HG02938 (cell line): ENCODE data around the gene ADCY1.

Experiments used
- ATAC-seq: cut with Tn5 transposase; IDR thresholded peaks from one replicate; pipeline ENCODE4 v1.9.1; 2021; ENCODE audit warnings: mild to moderate bottlenecking, moderate library complexity; ENCODE audit not compliant: unreplicated experiment

Gene ADCY1

DNA sequence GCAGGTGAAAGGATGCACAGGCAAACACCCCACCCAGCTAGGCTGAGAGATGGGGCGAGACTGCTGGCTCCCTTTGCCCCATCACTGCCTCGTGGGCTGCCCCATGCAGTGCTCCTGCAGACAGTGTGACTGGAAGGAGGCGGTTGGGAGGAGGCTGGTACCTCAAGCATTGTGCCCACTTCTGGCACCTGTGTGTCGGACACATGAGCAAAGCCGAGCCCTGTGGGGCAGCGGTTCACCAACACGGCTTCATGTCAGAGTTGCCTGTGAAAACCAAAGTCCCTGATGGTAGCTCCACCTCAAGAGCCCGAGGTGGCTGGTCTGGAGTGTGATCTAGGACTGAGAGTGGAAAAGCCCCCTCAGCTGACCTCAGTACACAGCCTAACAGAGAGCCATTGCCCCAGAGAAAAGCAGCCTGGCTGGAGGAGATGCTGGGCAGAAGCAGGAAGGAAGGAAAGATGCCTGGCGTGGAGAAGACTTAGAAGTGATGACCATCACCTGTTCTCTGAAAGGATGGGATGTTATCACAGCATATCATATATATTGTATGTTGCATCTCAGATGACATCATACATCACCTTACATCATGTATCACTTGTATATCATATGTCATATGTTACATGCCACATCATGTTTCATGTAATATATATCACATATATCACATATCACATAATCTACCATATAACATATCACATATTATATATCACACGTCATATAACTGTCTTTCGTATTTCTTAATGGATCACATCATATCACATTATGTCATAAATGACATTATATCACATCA is 75.6 kb downstream of the ADCY1 start:
- ATAC-seq: no peak

DNA sequence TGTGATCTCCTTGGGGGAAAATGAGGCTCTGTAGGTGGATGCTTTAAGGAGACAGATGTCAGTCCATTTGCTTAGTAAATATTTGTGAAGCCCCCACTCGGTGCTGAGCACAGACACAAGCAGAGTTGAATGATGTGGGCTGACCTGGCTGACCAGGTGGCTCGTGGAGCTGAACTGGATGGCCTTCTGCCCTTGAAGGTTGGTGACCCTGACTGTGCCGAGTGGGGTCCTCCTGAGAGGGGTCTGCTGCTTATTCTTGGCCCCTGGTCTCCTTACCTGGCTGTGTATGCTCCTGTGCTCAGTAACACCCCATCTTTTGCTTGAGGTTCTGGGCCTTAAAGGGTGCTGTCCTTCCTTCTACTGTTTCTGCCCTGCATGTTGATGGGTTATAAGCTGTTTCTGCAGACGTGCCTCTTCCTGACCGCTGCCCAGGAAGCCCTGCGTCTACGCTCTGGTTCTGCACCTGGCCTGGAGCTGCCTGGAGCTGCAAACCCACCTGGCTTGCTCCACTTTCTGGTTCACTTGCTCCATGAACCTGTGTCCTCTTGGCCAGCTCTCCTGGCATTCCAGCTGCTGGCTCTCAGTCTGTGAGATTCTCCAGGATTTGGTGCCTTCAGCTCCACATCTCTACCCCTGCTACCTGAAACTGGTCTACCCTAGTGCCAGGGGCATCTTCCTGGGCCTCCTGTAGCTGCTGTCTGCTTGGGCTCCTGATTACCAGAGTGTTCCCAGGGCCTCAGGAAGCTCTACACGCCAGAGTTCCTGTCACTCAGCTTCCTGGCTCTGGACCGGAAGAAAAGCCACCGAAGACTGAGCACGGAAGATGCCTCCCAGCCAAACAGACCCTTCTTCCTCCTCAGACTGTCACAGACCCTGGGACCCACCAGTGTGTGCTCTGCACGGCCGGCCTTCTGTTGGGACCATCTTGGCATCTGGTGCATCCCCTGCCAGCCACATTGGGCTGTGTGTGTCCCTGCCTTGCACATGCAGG is 76.5 kb downstream of the ADCY1 start:
- no peak for ATAC-seq

DNA sequence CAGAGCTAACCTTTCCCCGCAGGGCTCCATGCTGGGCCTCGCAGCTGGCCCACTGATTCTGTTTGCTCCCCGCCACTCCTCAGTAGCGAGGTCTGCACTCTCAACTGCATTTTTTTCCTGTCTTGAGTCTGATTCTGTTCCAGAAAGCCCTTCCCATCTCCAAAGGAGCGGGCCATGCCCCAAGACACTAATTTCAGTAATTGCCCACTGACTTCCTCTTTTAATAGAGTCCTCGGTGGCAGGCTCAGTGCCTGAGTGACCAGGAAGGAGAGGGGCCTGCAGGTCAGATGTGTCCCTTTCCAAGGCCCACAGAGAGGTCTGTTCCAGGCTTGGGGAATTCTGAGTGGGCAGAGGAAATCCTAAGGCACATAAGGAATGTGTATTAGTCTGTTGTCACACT is 77.4 kb downstream of the ADCY1 start:
- ATAC-seq: no peak

DNA sequence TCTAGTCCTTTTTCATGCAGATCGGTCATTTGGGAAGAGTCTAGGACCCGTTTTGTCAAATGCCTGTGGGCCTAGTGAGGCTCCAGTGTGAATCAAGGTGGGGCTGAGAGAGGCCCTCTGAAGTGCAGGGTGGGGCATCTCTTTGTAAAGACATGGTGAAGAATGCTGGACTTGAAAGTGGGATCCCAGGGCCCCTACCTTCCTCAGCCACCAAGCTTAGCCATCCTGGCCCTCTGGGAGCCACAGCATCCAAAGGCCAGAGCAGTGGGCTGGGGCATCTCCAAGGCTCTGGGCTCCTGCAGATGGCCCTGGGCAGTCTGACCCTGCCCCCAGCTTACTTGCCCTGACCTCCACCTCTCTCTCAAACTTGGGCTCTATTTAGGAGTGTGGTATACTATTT is 78.5 kb downstream of the ADCY1 start:
- ATAC-seq: no peak

DNA sequence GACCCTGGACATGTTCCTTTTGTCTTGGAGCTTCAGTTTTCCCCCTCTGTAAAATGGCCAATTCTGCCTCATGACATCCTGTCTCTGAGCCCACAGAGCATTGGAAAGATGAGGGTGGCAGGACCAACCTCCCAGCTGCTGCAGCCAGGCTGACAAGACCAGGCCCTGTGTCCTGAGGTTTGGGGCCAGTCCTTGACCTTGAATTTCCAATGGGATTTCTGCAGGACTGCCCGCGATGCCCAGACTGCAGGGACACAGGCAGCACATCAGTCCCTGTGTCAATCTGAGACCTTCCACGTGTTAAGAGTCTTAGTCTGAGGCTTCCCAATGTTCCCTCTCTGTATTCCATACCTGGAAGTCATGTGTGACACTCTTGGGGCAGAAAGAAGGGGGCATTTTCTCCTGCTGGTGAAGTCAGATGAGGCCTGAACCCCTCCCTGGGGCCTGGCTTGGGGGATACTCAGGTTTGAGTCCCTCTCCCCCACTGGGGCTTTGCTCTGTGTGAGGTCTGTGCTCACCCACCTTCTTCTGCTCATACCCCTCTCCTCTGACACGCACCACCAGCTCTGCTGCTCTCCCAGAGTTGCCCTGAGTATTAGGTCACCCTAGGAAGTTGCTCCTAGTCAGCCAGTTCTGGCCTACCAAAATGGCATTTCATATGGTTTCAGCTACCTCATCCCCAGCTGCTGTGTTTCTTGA is 79.2 kb downstream of the ADCY1 start:
- ATAC-seq: no peak

DNA sequence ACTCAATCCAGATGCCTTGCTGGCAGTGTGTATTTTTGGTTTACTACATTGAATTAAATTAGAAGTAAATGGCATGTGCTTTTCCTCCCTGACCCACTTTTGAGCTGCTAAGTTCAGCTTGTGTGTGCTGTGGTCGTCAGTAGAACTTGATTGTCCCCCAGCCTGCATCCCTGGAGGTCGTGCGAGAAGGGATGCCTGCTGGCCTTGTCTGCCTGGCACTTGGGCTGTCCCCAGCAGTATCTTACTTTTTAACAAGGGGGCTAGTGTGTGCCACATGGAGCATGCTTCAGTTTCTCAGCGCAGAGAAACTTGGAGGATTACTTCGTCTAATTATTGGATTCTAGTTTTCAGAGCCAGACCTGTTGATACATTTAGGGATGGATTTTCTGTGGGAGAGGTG is 80.2 kb downstream of the ADCY1 start:
- no peak for ATAC-seq

DNA sequence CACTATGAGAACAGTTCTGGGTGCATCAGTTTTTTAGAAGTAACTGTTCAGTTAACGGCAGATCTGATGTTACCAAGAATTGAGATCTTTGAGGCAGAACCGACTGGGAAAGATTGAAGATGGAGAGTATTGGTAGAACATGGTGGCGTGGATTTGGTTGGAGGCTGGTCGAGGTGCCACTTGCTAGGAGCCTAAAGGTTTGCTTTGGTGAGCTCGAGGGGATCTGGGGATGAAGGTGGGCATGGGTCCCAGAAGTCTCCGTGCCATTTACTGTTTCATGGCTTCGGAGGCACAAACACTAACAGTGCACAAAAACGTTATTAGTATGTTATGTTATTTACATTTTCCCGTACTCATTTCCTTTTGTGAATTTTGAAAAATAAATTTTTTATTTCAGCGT is 81.4 kb downstream of the ADCY1 start:
- no peak for ATAC-seq

DNA sequence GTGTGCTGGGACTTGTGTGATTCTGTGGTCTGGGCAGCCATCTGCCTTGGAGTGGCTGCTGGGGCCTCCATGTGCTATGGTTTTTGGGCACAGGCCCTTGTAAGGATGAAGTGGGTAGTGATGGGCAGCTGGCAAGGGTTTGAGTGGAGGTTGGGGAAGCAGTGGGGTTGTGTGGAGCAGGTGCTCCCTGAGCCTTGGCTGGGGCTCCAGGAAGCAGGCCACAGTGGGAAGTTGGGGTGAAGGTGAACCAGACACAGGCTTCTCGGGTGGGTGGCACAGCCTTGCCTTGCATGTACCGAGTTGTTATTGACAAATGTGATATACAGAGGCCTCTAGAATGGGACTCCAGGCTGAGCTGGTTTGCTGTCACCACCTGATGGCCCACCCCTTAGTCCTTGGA is 82.3 kb downstream of the ADCY1 start:
- ATAC-seq: no peak

DNA sequence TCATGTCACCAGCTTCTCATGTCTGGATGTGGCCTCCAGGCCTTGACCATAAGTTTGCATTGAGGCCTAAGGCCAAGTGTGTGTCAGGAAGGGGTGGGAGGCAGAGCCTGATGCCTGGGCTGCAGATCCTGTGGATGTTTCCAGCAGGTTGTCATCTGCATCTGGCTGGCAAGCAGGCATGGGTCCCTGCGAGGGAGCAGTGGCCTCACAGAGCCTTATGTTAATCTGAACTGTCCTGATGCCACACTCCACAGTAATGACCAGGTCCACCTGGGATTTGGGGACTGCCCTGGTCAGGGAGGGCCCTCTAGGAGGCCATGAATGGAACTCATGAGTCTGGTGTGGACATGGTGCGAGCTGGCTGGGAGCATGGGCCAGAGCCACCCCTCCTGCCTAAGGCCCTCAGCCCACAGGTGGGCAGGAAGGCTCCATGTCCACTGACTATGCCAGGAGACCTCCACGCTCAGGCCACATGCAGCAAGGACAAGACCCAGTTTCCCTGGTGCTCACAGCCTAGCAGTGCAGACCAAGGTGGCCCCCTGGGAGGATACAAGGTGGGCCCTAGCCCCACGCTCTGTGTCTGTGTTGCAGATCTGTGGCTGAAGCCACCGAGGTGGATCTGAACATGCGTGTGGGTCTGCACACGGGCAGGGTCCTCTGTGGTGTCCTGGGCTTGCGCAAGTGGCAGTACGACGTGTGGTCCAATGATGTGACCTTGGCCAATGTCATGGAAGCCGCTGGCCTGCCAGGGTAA is 83.1 kb downstream of the ADCY1 start:
- no peak for ATAC-seq

DNA sequence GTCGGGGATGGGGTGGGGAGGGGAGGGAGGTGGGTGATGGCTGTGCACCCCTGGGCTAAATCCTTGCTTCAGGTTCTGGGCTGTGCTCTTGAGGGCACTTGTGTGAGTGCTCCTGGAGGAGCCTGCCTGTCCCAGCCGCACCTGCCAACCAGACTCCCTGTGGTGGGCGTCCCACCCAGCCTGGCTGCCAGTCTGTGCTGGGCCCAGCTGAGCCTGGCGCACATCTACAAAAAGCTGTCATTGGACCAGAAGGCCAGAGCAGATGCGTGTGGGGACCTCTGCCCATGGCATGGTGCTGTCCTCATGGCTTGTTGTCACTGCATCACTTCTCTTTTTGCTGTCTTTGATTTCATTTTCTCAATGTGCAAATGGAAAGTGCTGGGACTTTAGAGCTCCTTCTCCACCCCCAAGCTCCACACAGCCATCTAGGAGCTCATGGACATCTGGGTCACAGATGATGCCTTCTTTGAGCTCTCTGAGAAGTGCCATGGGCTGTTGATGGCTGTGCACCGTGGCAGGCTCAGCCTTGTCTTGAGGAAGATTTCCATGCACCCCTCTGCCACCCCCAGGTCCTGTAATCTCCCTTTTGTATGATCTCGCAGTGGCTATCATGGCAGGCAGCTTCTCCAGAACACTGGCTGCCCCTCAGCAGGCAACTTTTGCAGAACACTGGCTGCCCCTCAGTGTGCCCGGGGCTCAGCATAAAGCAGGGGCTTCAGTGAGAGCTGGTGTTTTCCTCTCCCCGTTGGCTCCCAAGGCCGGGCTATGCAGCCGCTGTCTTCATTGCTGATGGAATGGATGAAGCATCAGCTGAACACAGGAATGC is 83.9 kb downstream of the ADCY1 start:
- no peak for ATAC-seq

DNA sequence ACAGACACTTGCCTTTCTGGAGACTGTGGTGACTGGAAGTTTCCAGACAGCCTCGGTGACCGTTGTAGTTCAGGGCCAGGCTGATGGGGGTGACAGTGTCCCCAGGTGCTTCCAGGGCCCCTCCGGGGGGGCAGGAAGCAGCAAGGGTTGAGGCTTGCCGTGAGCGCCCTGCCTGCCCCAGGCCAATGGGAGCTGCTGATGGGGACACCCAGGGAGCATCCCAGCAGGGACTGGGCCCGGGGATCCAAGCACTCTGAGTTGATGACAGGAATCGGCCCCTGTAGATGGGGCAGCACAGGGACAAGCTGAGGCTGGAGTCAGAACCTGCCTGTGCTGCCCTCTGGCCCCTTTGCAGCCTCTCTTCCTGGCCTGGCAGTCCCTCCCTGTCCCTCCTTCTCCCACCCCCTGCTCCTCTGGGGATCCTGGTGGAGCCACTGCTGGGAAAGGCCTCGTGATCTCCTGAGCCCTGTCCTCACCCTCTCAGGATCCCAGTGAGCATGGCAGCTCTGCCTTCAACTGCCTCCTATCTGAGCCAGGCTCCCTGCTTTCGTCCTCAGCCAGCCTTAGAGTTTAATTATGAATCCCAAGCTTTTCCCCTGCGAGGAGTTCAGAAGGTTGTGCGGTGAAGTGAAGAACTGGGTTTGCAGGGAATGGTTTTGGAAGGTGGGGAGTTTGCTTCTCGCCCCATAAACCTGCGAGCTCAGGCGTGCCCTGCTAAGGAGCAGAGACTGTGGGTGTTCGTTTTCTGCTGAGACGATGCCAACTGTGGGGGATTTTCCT is 84.7 kb downstream of the ADCY1 start:
- no peak for ATAC-seq

DNA sequence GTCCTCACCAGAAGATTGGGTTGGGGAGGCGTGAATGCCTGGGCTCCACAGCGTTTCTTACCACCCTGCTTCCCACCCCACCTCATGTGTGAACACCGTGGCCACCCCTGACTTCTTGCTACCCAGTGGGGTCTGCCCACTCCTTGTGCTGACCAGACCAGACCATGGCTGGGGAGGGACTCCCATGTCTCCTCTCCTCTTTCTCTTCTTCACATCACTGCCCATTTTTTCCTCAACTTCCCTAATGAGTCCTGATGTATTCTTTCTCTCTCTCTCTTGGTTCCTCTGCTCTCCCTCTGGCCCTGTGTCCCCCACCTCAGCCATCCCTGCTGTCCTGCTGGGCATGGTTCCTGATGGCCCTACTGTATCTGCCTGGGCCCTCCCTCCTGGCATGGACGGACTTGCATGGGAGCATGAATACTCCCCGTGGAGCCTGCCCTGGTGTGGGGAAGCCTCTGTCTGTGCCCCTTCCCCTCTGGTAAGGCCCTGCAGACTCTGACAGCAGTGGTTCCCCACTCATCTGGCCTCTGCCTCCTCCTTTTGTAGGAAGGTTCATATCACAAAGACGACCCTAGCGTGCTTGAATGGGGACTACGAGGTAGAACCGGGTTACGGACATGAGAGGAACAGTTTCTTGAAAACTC is 85.5 kb downstream of the ADCY1 start:
- ATAC-seq: no peak

DNA sequence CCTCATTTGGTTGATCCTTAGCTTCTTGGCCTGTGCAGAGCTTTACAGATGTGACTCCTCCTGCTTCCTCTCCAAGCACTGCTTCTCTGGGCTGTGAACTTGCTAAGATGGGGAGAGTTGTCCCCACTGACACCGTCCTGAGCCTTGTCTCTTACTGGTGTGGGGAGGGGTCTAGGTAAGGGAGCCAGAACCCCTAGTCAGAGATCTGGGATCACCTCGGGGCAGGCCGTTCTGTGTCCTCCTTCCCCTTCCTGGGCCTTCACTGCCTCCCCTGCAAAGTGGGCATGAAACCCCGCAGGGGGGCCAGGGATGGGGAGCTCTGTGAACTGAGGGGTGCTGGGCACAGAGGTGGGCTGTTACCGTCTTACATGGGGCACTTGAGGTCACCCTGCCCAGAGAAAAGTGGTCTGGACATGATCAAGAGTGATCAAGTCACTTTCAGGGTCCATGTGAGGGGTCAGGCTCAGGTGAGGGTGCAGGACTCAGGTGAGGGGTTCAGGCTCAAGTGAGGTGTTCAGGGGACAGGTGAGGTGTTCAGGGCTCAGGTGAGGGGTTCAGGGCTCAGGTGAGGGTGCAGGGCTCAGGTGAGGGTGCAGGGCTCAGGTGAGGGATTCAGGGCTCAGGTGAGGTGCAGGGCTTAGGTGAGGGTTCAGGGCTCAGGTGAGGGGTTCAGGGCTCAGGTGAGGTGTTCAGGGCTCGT is 86.2 kb downstream of the ADCY1 start:
- no peak for ATAC-seq

DNA sequence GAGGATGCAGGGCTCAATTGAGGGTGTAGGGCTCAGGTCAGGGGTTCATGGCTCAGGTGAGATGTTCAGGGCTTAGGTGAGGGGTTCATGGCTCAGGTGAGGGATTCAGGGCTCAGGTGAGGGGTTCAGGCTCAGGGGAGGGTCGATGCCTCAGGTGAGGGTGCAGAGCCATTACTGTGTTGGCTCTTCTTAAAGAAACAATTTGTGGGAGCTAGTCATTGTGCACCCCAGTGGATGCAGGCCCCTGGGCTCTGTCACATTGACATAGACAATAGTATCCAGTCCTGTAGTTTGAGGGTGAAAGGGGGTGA is 86.7 kb downstream of the ADCY1 start:
- no peak for ATAC-seq

DNA sequence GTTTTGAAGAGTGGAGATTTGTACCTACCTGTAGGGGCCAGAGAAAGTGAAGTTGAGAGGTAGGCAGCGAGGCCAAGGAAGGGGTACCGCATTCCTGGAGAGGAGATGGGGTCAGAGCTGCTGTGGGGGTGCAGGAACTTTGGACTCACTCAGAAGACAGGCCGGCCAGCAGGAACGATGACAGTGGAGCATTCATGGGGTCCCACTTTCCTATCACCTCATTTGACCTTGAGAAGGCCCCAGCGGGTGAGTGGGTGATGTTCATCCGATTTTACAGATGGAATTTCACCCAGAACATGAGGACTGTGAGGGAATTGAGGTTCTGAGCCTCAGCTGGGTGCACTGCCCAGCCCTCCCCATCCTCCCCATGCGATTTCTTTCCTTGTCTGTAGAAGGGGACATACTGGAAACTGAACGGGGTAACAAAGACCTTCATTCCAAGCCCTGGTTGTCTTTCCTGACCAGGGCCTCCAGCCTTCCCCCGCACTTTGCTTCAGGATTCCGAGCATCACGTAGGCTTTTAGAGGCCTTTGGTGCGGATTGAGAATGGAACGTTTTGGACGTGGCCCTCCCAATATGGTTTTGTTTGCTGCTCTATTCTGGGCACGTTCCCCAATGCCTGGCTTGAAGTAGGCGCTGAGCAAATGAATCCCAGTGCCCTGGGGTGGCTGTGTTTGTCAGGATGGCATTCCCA is 87.3 kb downstream of the ADCY1 start:
- ATAC-seq: no peak

DNA sequence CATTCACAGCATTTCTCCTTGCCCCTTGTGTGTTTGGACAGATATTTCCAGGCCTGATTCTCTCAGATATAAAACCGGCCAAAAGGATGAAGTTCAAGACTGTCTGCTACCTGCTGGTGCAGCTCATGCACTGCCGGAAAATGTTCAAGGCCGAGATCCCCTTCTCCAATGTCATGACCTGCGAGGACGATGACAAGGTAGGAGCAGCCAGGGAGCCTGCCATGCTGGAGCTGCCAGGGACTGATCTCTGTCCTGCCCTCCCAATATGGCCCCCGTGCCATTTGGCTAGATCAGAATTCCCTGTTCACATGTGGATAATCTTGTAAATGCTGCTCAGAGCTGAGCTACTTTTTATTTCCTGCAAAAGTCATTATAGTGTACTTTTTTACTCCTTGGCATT is 87.8 kb downstream of the ADCY1 start:
- no peak for ATAC-seq

DNA sequence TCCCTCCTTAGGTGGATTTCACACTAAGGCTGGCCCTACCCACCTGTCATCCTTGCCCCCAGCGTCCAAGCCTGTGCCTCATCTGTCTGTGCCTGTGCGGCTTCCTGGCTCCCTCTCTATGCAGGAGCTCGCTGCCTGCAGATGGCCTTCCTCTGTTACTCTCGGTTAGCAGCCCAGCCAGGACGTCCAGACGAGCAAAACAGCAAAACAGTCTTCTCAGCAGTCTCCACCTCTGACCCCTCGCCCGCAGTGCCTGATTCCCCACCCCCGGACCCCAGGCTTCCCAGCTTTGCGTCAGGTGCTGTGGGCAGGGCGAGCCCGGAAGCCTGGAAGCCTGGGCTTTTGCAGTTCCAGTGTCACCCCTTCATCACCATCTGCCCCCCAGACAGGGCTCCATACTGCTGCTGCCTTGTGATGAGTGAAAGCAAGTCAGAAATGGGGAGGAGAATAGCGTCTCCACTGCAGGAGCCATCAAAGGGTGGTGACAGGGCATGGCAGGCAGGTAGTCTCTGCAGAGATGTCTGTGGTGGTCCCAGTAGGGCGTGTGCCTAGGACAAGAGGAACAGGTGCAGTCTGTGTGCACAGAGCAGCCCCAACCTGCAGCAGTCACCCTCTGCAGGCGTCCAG is 88.5 kb downstream of the ADCY1 start:
- no peak for ATAC-seq
